Large intestine (tissue), 3 donors: ENCODE results near the gene AURKB. TPM values are rescaled to one million over a fixed set of nuclear protein-coding genes. Genes with fewer than 3 reads are reported as not detected.

Experiments used
- DNase-seq, 2 donors: peaks; one replicate each; pipeline versions ENCODE4 v3.0.0 to v3.0.0-alpha.2; 2013
- H3K27ac ChIP-seq: one replicate; pipeline ENCODE4 v1.5.1; 2013; ENCODE audit warnings: low read length
- H3K27me3 ChIP-seq: 2 replicates; pipeline ENCODE4 v1.6.1; 2013; ENCODE audit warnings: low read length; ENCODE audit not compliant: control insufficient read depth, insufficient read depth
- H3K36me3 ChIP-seq: 2 replicates; pipeline ENCODE4 v1.6.1; 2013; ENCODE audit warnings: low read length; ENCODE audit not compliant: control insufficient read depth, insufficient read depth
- H3K4me1 ChIP-seq: one replicate; pipeline ENCODE4 v1.6.1; 2013; ENCODE audit warnings: low read length; ENCODE audit not compliant: control insufficient read depth, insufficient read depth
- H3K4me3 ChIP-seq: one replicate; pipeline ENCODE4 v1.5.1; 2013; ENCODE audit warnings: low read length
- H3K9me3 ChIP-seq: one replicate; pipeline ENCODE4 v1.6.1; 2013; ENCODE audit warnings: mild to moderate bottlenecking, low read depth, low read length, moderate library complexity; ENCODE audit not compliant: control insufficient read depth
- WGBS: methylation state at CpG from one replicate; pipeline ENCODE4 v1.1.5; 2013; ENCODE audit warnings: low lambda C conversion rate; ENCODE audit not compliant: insufficient coverage; 5-methylcytosine and 5-hydroxymethylcytosine counted together
- polyA plus RNA-seq: library from polyadenylated mRNA; unstranded; fragments of 120-200 nt; gene quantifications from one replicate; pipeline ENCODE4 v1.2.1, GENCODE V29; 2013

Gene AURKB
- polyA plus RNA-seq, 1 donor: 22.6 TPM

- Histone ChIP-seq H3K36me3 (peaks cover 4% of the 10 kb centered on the region), H3K27me3 (no peaks in the 10 kb centered on the region), H3K4me1 (peaks cover 7% of the 10 kb centered on the region), H3K4me3 (peak within 1 kb of the TSS; percentile 85), H3K27ac (peak within 1 kb of the TSS; percentile 100), H3K9me3 (no peaks in the 10 kb centered on the region)
- DNase-seq: peak; percentile 96 to 97
- WGBS: no CpG with 5 or more reads among the region's 58 CpGs
These were observed 38.6 kb upstream of the AURKB start, which contains the start of gene PFAS for GRCh38 chr17:8248751-8249607. Gene PFAS, plus strand, starts transcription at chr17:8249289. Its CDS starts 4,649 bp downstream, at chr17:8253938.

GRCh38 chr17:8244768-8245167, 34.4 kb upstream of the AURKB start:
- no peak for DNase-seq
- peaks cover 18% of the 10 kb centered on the region for H3K36me3 ChIP-seq
- H3K4me3 ChIP-seq: no peak overlapping the region
- 100% methylated on average over 3 of the region's 8 CpGs for WGBS
- no peaks in the 10 kb centered on the region for H3K27me3 ChIP-seq
- H3K9me3 ChIP-seq: no peaks in the 10 kb centered on the region
- peaks cover 3% of the 10 kb centered on the region for H3K4me1 ChIP-seq
- H3K27ac ChIP-seq: no peak overlapping the region

DNA sequence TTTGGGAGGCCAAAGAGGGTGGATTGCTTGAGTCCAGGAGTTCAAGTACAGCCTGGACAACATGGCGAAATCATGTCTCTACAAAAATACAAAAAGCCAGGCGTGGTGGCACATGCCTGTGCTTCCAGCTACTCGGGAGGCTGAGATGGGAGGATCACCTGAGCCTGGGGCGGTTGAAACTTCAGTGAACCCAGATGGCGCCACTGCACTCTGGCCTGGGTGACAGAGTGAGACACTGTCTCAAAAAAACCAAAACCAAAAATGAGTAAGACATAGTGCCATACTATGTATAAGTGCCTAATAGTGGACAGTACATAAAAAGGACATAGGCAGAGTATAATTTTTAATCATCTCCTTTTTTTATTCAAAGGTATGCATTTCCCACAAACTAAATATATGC, 33.5 kb upstream of the AURKB start:
- Histone ChIP-seq H3K27ac (no peak overlapping the region), H3K4me1 (no peaks in the 10 kb centered on the region), H3K36me3 (peaks cover 25% of the 10 kb centered on the region), H3K9me3 (no peaks in the 10 kb centered on the region), H3K27me3 (no peaks in the 10 kb centered on the region), H3K4me3 (no peak overlapping the region)
- DNase-seq: no peak
- WGBS: no CpG with 5 or more reads among the region's 5 CpGs

DNA sequence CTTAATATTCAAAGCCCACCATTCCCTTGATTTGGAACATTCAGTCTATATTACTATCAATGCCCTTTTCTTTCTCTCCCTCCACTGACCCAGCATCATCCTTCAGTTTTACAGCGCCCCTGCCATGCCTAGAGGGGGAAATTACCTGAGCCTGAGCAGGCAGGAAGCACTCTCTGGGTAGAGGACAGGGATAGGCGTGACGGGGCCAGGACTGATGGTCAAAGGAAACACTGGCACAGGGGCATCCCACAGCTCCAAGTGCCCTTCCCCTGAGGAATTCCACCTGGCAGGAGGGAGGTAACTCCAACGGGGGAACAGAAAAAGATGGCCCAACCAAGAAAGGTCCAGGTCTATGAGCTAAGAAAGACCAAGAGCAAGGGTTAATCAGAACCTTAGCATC, 27.5 kb upstream of the AURKB start:
- Histone ChIP-seq H3K4me3 (no peak overlapping the region), H3K27me3 (no peaks in the 10 kb centered on the region), H3K36me3 (peaks cover 71% of the 10 kb centered on the region), H3K9me3 (no peaks in the 10 kb centered on the region), H3K4me1 (no peaks in the 10 kb centered on the region), H3K27ac (no peak overlapping the region)
- no CpG with 5 or more reads among the region's 4 CpGs for WGBS
- DNase-seq: no peak

DNA sequence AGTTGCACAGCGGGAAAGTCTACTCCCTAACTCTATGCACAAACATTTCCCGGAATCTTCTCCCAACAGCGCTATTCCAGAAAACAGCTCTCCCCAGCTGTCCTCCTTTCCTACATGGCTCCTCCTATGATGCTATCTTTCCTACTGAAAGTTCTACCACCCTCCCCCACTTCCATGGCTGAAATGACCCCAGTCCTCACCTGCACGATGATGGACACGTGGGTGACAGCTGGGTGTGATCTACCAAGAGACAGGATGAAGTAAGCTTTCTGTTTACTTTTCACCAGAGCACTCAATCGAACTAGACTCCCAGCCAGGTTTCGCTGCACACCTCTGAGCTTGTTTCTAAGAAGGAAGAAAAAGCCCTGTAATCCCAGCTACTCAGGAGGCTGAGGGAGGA, 26.8 kb upstream of the AURKB start:
- H3K36me3 ChIP-seq: peaks cover 74% of the 10 kb centered on the region
- no CpG with 5 or more reads among the region's 7 CpGs for WGBS
- H3K27me3 ChIP-seq: no peaks in the 10 kb centered on the region
- no peaks in the 10 kb centered on the region for H3K9me3 ChIP-seq
- no peak overlapping the region for H3K4me3 ChIP-seq
- H3K4me1 ChIP-seq: no peaks in the 10 kb centered on the region
- DNase-seq: peak in 1 of 2 donors; percentile 35
- peak overlapping the region; percentile 18 for H3K27ac ChIP-seq

DNA sequence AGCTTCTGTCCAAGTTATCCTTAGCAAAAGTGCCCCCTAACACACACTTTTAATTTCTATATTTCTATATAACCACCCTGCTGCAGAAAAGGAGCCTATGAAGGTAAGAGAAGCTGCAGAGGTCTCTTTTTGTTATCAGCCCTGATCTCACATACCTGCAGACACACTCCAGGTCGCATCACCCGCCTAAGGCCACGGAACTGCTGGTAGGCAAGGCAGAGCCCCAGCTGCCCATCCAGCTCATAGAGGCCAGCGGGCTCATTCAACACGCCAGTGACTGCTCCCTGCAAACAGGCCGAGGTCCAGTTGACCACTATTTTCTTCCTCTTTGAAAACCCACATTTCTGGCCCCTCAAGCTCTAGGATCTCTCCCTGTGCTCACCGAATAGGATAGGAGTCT, 25.3 kb upstream of the AURKB start:
- Histone ChIP-seq H3K27me3 (no peaks in the 10 kb centered on the region), H3K27ac (no peak overlapping the region), H3K4me3 (no peak overlapping the region), H3K36me3 (peaks cover 81% of the 10 kb centered on the region), H3K9me3 (no peaks in the 10 kb centered on the region), H3K4me1 (no peaks in the 10 kb centered on the region)
- no CpG with 5 or more reads among the region's 7 CpGs for WGBS
- no peak for DNase-seq

DNA sequence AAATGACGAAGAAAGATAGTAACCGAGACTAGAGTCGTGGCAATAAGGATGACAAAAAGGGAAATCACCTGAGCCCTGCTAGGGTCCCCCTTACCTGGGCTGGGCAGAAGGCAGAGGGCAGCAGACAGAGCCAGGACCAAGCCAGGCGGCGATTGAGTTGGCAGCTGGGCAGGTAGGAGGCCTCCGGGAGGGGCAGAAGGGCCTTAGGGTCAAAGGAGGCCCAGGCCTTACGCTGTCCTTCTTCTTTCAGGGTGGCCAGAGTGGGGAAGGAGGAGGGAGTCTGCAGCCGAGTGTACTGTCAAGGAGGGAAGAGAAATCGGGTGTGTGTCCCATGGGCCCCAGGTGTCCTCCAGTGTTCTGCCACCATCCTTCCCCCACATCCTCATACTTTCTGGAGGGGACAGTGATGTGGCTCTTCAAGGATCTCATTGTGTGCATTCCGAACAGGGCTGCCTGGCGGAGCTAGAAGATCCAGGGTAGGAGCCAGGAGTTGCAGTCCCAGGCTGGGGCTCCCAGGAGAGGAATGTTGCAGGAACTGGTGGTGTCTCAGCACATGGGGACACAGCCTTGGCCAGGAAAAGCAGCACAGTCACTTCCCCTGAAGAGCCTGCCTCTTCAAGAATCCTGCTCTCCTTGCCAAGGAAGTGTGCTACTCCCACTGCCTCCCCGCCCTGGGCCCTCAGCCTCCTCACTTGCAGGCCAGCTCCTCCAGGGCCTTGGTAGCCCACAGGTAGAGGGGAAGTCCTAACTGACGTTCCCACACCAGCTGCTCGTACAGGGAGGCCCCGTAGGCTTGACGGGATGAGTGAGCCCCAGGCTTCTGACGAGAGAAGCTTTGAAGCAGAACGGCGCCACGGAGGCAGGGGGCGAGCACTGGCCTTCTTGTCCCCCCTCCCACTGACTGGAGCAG, 24.2 kb upstream of the AURKB start:
- 86% methylated on average over 1 of the region's 21 CpGs for WGBS
- no peak overlapping the region for H3K27ac ChIP-seq
- no peaks in the 10 kb centered on the region for H3K4me1 ChIP-seq
- no peak overlapping the region for H3K4me3 ChIP-seq
- H3K27me3 ChIP-seq: no peaks in the 10 kb centered on the region
- peaks cover 86% of the 10 kb centered on the region for H3K36me3 ChIP-seq
- H3K9me3 ChIP-seq: no peaks in the 10 kb centered on the region
- DNase-seq: no peak

GRCh38 chr17:8231701-8232100, 21.3 kb upstream of the AURKB start:
- Histone ChIP-seq H3K27me3 (no peaks in the 10 kb centered on the region), H3K36me3 (peaks cover 91% of the 10 kb centered on the region)

GRCh38 chr17:8227238-8227581, 16.8 kb upstream of the AURKB start:
- H3K4me3 ChIP-seq: peak overlapping the region; percentile 46
- no peaks in the 10 kb centered on the region for H3K27me3 ChIP-seq
- peak overlapping the region; percentile 71 for H3K27ac ChIP-seq
- H3K9me3 ChIP-seq: no peaks in the 10 kb centered on the region
- peaks cover 14% of the 10 kb centered on the region for H3K4me1 ChIP-seq
- no peak for DNase-seq
- peaks cover 50% of the 10 kb centered on the region for H3K36me3 ChIP-seq
- WGBS: no CpG with 5 or more reads among the region's 4 CpGs

More at GRCh38 chr17:8231701-8232100, 21.3 kb upstream of the AURKB start:
- no peak overlapping the region for H3K4me3 ChIP-seq
- DNase-seq: no peak
- no CpG with 5 or more reads among the region's 10 CpGs for WGBS
- no peak overlapping the region for H3K27ac ChIP-seq
- H3K9me3 ChIP-seq: no peaks in the 10 kb centered on the region
- H3K4me1 ChIP-seq: peaks cover 7% of the 10 kb centered on the region

DNA sequence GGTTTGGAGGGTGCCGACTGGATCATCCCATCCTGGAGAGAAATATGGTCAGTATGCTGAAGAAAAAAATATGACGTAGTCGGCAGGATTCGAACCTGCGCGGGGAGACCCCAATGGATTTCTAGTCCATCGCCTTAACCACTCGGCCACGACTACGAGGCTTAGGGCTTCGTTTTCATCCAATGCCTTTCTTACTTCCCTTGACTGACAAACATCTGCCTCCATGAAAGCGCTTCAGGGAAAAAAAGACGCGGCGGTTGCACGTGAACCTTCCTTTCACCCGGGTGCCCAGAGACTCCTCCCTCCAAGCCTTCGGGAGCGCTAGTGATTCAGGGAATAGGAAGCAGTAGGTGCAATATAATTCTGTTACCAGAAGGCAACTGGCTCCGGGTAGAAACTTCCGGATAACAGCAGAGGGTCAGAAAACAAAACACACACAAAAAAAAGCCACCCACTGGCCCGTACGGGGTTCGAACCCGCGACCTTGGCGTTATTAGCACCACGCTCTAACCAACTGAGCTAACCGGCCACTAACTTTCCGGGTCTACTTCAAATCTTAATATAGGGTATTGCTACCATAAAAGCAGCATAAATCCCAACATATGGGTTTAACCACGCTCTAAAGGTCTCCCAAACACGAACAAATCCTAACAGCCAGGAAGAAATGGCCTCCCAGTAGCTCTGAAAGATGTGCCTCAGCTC, 16.3 kb upstream of the AURKB start:
- peaks cover 44% of the 10 kb centered on the region for H3K36me3 ChIP-seq
- no peaks in the 10 kb centered on the region for H3K9me3 ChIP-seq
- H3K27me3 ChIP-seq: no peaks in the 10 kb centered on the region
- 20% methylated on average over 1 of the region's 32 CpGs for WGBS
- H3K4me1 ChIP-seq: peaks cover 14% of the 10 kb centered on the region
- peak overlapping the region; percentile 71 for H3K27ac ChIP-seq
- peak overlapping the region; percentile 46 for H3K4me3 ChIP-seq
- DNase-seq: peak; percentile 87 to 91
